IMR-90 (cell line): ENCODE data around the gene KLHL17.

Source experiments
- CTCF ChIP-seq: conservative IDR thresholded peaks from 2 replicates; pipeline ENCODE4 v1.5.1; 2012; ENCODE audit warnings: mild to moderate bottlenecking, low read depth, low read length, improper control_type of control experiment
- MXI1 ChIP-seq: IDR thresholded peaks from 2 replicates; pipeline ENCODE4 v1.6.1; 2012; ENCODE audit warnings: low read depth, mild to moderate bottlenecking, low read length, moderate library complexity, borderline replicate concordance

GRCh38 chr1:974293-974640 is 13.9 kb downstream of the KLHL17 start:
- TF ChIP-seq CTCF: no peak
- no peak for TF ChIP-seq MXI1
